ENCODE results near the gene FGD3.

FGD3 gene

GRCh38 chr9:93071464-93071863 lies 124.1 kb downstream of the FGD3 start:
- no peak overlapping the region for H3K27ac ChIP-seq
- TF ChIP-seq CTCF (IDR thresholded peaks at IDR 0.05) (no peak), ZFX (IDR thresholded peaks at IDR 0.05; ENCODE audit: borderline replicate concordance) (no peak)

- H3K27ac ChIP-seq: no peak overlapping the region
- no peak for TF ChIP-seq CTCF (IDR thresholded peaks at IDR 0.05)
These were observed 125.1 kb downstream of the FGD3 start for GRCh38 chr9:93072383-93072795.

- H3K27ac ChIP-seq: no peak overlapping the region
- TF ChIP-seq ZFX (IDR thresholded peaks at IDR 0.05; ENCODE audit: borderline replicate concordance) (no peak), CTCF (IDR thresholded peaks at IDR 0.05) (no peak)
These were observed 128.9 kb downstream of the FGD3 start for GRCh38 chr9:93076101-93076791.

- TF ChIP-seq CTCF (IDR thresholded peaks at IDR 0.05) (no peak), ZFX (IDR thresholded peaks at IDR 0.05; ENCODE audit: borderline replicate concordance) (no peak)
- H3K27ac ChIP-seq: no peak overlapping the region
These were observed 129.4 kb downstream of the FGD3 start for GRCh38 chr9:93076792-93077128.

GRCh38 chr9:93077367-93077766 lies 130.0 kb downstream of the FGD3 start:
- no peak for TF ChIP-seq CTCF (IDR thresholded peaks at IDR 0.05)
- TF ChIP-seq ZFX (IDR thresholded peaks at IDR 0.05; ENCODE audit: borderline replicate concordance): no peak

GRCh38 chr9:93077811-93078210 lies 130.5 kb downstream of the FGD3 start:
- no peak overlapping the region for H3K27ac ChIP-seq
- TF ChIP-seq CTCF (IDR thresholded peaks at IDR 0.05): no peak

More at GRCh38 chr9:93077367-93077766, 130.0 kb downstream of the FGD3 start:
- H3K27ac ChIP-seq: no peak overlapping the region

- TF ChIP-seq CTCF (IDR thresholded peaks at IDR 0.05): no peak
- TF ChIP-seq ZFX (IDR thresholded peaks at IDR 0.05; ENCODE audit: borderline replicate concordance): no peak
- H3K27ac ChIP-seq: no peak overlapping the region
These were observed 132.0 kb downstream of the FGD3 start for GRCh38 chr9:93079371-93079770.
